ENCODE results near the gene SLC11A2. TPM values are rescaled to one million over a fixed set of nuclear protein-coding genes. Genes with fewer than 3 reads are reported as not detected.

Gene SLC11A2
- total RNA-seq, 4 donors from 2014 or later = 24.9 to 47.1 (median 32.4) TPM

- 83% methylated on average over 3 to 6 of the region's 6 CpGs for WGBS, 2 donors (ENCODE audit: low coverage in 1 of 2)
- H3K4me3 ChIP-seq = no peak overlapping the region
Observed at GRCh38 chr12:50979369-50980052, 46.7 kb downstream of the SLC11A2 start.

GRCh38 chr12:50971946-50972345, 54.2 kb downstream of the SLC11A2 start:
- no peaks in the 10 kb centered on the region for H3K9me3 ChIP-seq
- peaks cover 0 to 57% of the 10 kb centered on the region in 2 donors for H3K36me3 ChIP-seq
- ATAC-seq = no peak

More at GRCh38 chr12:50979369-50980052, 46.7 kb downstream of the SLC11A2 start:
- Histone ChIP-seq H3K9me3 (no peaks in the 10 kb centered on the region), H3K27me3 (no peaks in the 10 kb centered on the region), H3K27ac (no peak overlapping the region), H3K4me1 (peaks cover 0 to 7% (median 2%) of the 10 kb centered on the region in 3 donors), H3K36me3 (peaks cover 0 to 29% of the 10 kb centered on the region in 2 donors)
- no peak for TF ChIP-seq EP300 (IDR thresholded peaks at IDR 0.05)
- no peak for ATAC-seq

GRCh38 chr12:50964432-50964831, 61.8 kb downstream of the SLC11A2 start:
- no peak overlapping the region for H3K27ac ChIP-seq
- H3K9me3 ChIP-seq = no peaks in the 10 kb centered on the region
- no peaks in the 10 kb centered on the region for H3K4me1 ChIP-seq
- H3K36me3 ChIP-seq = peaks cover 0 to 25% of the 10 kb centered on the region in 2 donors
- H3K4me3 ChIP-seq = no peak overlapping the region
- no peaks in the 10 kb centered on the region for H3K27me3 ChIP-seq
- TF ChIP-seq, protein P1, sequence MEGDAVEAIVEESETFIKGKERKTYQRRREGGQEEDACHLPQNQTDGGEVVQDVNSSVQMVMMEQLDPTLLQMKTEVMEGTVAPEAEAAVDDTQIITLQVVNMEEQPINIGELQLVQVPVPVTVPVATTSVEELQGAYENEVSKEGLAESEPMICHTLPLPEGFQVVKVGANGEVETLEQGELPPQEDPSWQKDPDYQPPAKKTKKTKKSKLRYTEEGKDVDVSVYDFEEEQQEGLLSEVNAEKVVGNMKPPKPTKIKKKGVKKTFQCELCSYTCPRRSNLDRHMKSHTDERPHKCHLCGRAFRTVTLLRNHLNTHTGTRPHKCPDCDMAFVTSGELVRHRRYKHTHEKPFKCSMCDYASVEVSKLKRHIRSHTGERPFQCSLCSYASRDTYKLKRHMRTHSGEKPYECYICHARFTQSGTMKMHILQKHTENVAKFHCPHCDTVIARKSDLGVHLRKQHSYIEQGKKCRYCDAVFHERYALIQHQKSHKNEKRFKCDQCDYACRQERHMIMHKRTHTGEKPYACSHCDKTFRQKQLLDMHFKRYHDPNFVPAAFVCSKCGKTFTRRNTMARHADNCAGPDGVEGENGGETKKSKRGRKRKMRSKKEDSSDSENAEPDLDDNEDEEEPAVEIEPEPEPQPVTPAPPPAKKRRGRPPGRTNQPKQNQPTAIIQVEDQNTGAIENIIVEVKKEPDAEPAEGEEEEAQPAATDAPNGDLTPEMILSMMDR (IDR thresholded peaks at IDR 0.05) = no peak
- TF ChIP-seq POLR2A (IDR thresholded peaks at IDR 0.05) (no peak), POLR2AphosphoS5 (IDR thresholded peaks at IDR 0.05) (no peak)
- WGBS, 2 donors (ENCODE audit: low coverage in 1 of 2) = 93% methylated on average over 1 of the region's 1 CpG; no CpG with 5 or more reads in 1 of the 2 donors
- ATAC-seq = no peak

More at GRCh38 chr12:50971946-50972345, 54.2 kb downstream of the SLC11A2 start:
- H3K4me3 ChIP-seq = no peak overlapping the region
- TF ChIP-seq EP300 (IDR thresholded peaks at IDR 0.05) (no peak), POLR2A (IDR thresholded peaks at IDR 0.05) (no peak), POLR2AphosphoS5 (IDR thresholded peaks at IDR 0.05) (peak; percentile 54)
- TF ChIP-seq, protein P1 (IDR thresholded peaks at IDR 0.05) = no peak
- no peaks in the 10 kb centered on the region for H3K4me1 ChIP-seq
- H3K27me3 ChIP-seq = no peaks in the 10 kb centered on the region
- no peak overlapping the region for H3K27ac ChIP-seq

GRCh38 chr12:50961708-50962107, 64.5 kb downstream of the SLC11A2 start:
- Histone ChIP-seq H3K27ac (no peak overlapping the region), H3K4me1 (no peaks in the 10 kb centered on the region), H3K36me3 (no peaks in the 10 kb centered on the region), H3K4me3 (no peak overlapping the region), H3K27me3 (no peaks in the 10 kb centered on the region), H3K9me3 (no peaks in the 10 kb centered on the region)
- TF ChIP-seq EP300 (IDR thresholded peaks at IDR 0.05) (no peak), POLR2AphosphoS5 (IDR thresholded peaks at IDR 0.05) (no peak), POLR2A (IDR thresholded peaks at IDR 0.05) (no peak)
- TF ChIP-seq, protein P1 (IDR thresholded peaks at IDR 0.05) = no peak
- ATAC-seq = no peak
- 85 to 89% methylated on average over 4 of the region's 4 CpGs for WGBS, 2 donors (ENCODE audit: low coverage in 1 of 2)

DNA sequence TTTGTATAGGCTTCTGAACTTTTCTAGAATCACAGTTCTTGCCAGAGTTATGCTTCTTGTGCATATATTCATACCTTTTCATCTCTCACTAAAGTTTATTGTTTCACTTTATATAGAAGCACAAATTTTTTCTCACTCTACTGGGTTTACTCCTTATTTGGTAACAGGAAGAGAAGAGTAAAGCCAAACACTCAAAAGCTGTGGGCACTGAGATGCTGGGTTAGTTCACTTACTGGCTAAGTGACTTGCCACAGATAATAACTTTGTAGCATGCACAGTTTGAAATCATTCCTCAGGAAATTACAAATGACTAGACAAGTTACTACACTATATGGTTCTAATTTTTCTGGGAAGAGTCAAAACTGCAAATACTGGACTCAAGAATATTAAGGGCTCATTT, 66.1 kb downstream of the SLC11A2 start:
- ATAC-seq = no peak
- Histone ChIP-seq H3K9me3 (no peaks in the 10 kb centered on the region), H3K27me3 (no peaks in the 10 kb centered on the region), H3K4me1 (no peaks in the 10 kb centered on the region), H3K27ac (no peak overlapping the region), H3K36me3 (no peaks in the 10 kb centered on the region), H3K4me3 (no peak overlapping the region)
- no peak for TF ChIP-seq POLR2AphosphoS5 (IDR thresholded peaks at IDR 0.05)
- no peak for TF ChIP-seq POLR2A (IDR thresholded peaks at IDR 0.05)
- no peak for TF ChIP-seq EP300 (IDR thresholded peaks at IDR 0.05)
- TF ChIP-seq, protein P1 (IDR thresholded peaks at IDR 0.05) = no peak
